ENCODE data around the gene GMDS.
A peak's percentile ranks its signal among the peaks of the same experiment; 100 is the strongest.

Gene GMDS

DNA sequence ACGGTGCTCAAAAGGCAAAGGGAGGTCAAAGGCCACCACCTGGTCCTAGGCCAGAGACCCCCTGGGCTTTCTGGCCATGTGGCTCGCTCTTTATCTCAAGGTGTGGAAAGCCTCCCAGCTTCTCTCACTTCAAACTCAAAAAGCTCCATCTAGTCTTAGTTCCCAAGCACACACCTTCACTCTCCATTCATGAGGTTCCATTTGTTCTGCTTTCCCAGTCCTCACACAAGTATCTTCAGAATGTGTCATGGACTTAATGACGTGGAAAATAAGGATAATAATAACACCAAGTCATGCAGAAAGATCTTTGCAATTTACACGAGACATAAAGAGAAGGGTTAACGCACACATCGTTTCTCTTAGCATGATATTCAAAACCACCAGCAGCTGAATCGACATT is 219.3 kb downstream of the GMDS start:
- Histone ChIP-seq H3K9me3 (ENCODE audit: insufficient read depth, low read depth, low read length) (no peaks in the 10 kb centered on the region), H3K79me2 (ENCODE audit: insufficient read depth, low read length) (no peaks in the 10 kb centered on the region; the same call in 1 of the 2 replicates), H4K20me1 (ENCODE audit: insufficient read depth, low read length, poor library complexity, severe bottlenecking) (no peaks in the 10 kb centered on the region), H3F3A (ENCODE audit: low read depth) (peaks cover 7% of the 10 kb centered on the region), H3K4me1 (ENCODE audit: insufficient read depth, low read length, poor library complexity, severe bottlenecking) (peaks cover 84% of the 10 kb centered on the region), H3K4me3 (ENCODE audit: low read length, poor library complexity, severe bottlenecking) (no peak overlapping the region), H2AFZ (ENCODE audit: low read length) (no peak overlapping the region), H3K9me2 (replicated peaks; ENCODE audit: low read depth, low read length) (no peaks in the 10 kb centered on the region), H3K27me3 (ENCODE audit: insufficient read depth, low read length, poor library complexity, severe bottlenecking) (no peaks in the 10 kb centered on the region), H3K4me2 (ENCODE audit: low read depth, low read length, poor library complexity, severe bottlenecking) (no peak overlapping the region), H3K36me3 (ENCODE audit: insufficient read depth, low read length) (no peaks in the 10 kb centered on the region), H3K9ac (ENCODE audit: low read depth, low read length, poor library complexity, severe bottlenecking) (no peak overlapping the region)
- TF ChIP-seq, protein P1, sequence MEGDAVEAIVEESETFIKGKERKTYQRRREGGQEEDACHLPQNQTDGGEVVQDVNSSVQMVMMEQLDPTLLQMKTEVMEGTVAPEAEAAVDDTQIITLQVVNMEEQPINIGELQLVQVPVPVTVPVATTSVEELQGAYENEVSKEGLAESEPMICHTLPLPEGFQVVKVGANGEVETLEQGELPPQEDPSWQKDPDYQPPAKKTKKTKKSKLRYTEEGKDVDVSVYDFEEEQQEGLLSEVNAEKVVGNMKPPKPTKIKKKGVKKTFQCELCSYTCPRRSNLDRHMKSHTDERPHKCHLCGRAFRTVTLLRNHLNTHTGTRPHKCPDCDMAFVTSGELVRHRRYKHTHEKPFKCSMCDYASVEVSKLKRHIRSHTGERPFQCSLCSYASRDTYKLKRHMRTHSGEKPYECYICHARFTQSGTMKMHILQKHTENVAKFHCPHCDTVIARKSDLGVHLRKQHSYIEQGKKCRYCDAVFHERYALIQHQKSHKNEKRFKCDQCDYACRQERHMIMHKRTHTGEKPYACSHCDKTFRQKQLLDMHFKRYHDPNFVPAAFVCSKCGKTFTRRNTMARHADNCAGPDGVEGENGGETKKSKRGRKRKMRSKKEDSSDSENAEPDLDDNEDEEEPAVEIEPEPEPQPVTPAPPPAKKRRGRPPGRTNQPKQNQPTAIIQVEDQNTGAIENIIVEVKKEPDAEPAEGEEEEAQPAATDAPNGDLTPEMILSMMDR (conservative IDR thresholded peaks at IDR 0.05; ENCODE audit: low read length), result no peak
- no peak for TF ChIP-seq EZH2phosphoT487 (IDR thresholded peaks at IDR 0.05; ENCODE audit: borderline replicate concordance)

DNA sequence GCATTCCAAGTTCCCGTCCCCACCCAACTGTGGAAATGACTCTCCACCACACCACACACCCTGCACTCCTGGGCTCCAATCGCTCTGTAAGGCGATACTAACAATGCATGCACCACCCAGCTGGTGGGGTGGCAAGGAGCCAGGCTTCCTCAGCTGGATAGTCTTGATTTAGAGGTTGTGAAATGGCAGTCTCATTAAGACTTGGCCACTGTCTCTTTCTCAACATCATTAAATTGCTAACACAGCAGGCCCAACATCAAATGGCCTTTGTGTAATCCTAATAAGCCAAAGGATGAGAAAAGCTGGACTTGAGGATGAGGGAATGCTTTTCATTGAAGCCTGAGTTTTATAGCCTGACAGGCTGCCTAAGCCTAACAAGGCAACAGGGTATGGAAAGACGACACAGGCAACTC is 223.7 kb downstream of the GMDS start:
- Histone ChIP-seq H3K4me1 (ENCODE audit: insufficient read depth, low read length, poor library complexity, severe bottlenecking) (peaks cover 51% of the 10 kb centered on the region), H3K9ac (ENCODE audit: low read depth, low read length, poor library complexity, severe bottlenecking) (peak overlapping the region; percentile 48), H3F3A (ENCODE audit: low read depth) (peaks cover 9% of the 10 kb centered on the region), H3K9me3 (ENCODE audit: insufficient read depth, low read depth, low read length) (no peaks in the 10 kb centered on the region), H3K4me2 (ENCODE audit: low read depth, low read length, poor library complexity, severe bottlenecking) (peak overlapping the region; percentile 51), H4K20me1 (ENCODE audit: insufficient read depth, low read length, poor library complexity, severe bottlenecking) (no peaks in the 10 kb centered on the region), H3K27me3 (ENCODE audit: insufficient read depth, low read length, poor library complexity, severe bottlenecking) (no peaks in the 10 kb centered on the region), H3K4me3 (ENCODE audit: low read length, poor library complexity, severe bottlenecking) (no peak overlapping the region), H3K9me2 (replicated peaks; ENCODE audit: low read depth, low read length) (no peaks in the 10 kb centered on the region), H3K36me3 (ENCODE audit: insufficient read depth, low read length) (no peaks in the 10 kb centered on the region), H2AFZ (ENCODE audit: low read length) (no peak overlapping the region), H3K79me2 (ENCODE audit: insufficient read depth, low read length) (no peaks in the 10 kb centered on the region)
- TF ChIP-seq, protein P1 (conservative IDR thresholded peaks at IDR 0.05; ENCODE audit: low read length), result no peak
- no peak for TF ChIP-seq EZH2phosphoT487 (IDR thresholded peaks at IDR 0.05; ENCODE audit: borderline replicate concordance)

DNA sequence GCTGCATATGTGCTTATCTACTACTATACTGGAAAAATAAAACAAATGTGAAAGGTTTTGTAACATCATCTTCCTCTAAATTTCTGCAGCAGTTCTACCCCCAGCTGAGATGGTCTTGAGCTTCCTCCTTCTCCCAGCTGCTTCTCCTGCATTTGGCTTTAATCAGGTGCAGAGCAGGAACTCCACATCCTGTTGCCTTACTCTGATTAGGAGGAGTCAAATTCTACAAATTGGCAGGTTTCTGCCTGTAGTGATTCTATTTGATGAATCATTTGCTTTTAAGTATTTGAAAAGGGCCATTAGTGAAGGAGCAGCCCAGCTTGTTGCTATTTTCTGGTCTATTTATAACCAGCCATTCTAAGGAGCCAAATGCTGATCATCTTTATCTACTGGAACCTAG is 224.5 kb downstream of the GMDS start:
- H3F3A ChIP-seq (ENCODE audit: low read depth), result peaks cover 9% of the 10 kb centered on the region
- H3K9me3 ChIP-seq (ENCODE audit: insufficient read depth, low read depth, low read length), result no peaks in the 10 kb centered on the region
- H3K36me3 ChIP-seq (ENCODE audit: insufficient read depth, low read length), result no peaks in the 10 kb centered on the region
- H3K9ac ChIP-seq (ENCODE audit: low read depth, low read length, poor library complexity, severe bottlenecking), result peak overlapping the region; percentile 48
- H3K4me1 ChIP-seq (ENCODE audit: insufficient read depth, low read length, poor library complexity, severe bottlenecking), result peaks cover 44% of the 10 kb centered on the region
- H4K20me1 ChIP-seq (ENCODE audit: insufficient read depth, low read length, poor library complexity, severe bottlenecking), result no peaks in the 10 kb centered on the region
- peak overlapping the region; percentile 44 for H3K4me3 ChIP-seq (ENCODE audit: low read length, poor library complexity, severe bottlenecking)
- TF ChIP-seq EZH2phosphoT487 (IDR thresholded peaks at IDR 0.05; ENCODE audit: borderline replicate concordance), result no peak
- TF ChIP-seq, protein P1 (conservative IDR thresholded peaks at IDR 0.05; ENCODE audit: low read length), result no peak
- no peaks in the 10 kb centered on the region for H3K27me3 ChIP-seq (ENCODE audit: insufficient read depth, low read length, poor library complexity, severe bottlenecking)
- H3K4me2 ChIP-seq (ENCODE audit: low read depth, low read length, poor library complexity, severe bottlenecking), result peak overlapping the region; percentile 51
- no peaks in the 10 kb centered on the region for H3K79me2 ChIP-seq (ENCODE audit: insufficient read depth, low read length)
- no peaks in the 10 kb centered on the region for H3K9me2 ChIP-seq (replicated peaks; ENCODE audit: low read depth, low read length)
- no peak overlapping the region for H2AFZ ChIP-seq (ENCODE audit: low read length)

Measured in Loucy (cell line).